SIG-M5 (cell line): ENCODE data around the gene TAF1B.

Source experiments
- DNase-seq: peaks from one replicate; lab custom pipeline; 2025; lab: John Stamatoyannopoulos, UW

TAF1B gene

GRCh38 chr2:9808334-9809063 is 34.8 kb upstream of the TAF1B start:
- no peak for DNase-seq

- DNase-seq: no peak
Observed at GRCh38 chr2:9809064-9809356, 34.3 kb upstream of the TAF1B start.

GRCh38 chr2:9809448-9810088 is 33.7 kb upstream of the TAF1B start:
- DNase-seq: no peak

GRCh38 chr2:9811216-9811615 is 32.1 kb upstream of the TAF1B start:
- no peak for DNase-seq

GRCh38 chr2:9811679-9812511 is 31.4 kb upstream of the TAF1B start:
- no peak for DNase-seq

GRCh38 chr2:9812945-9813311 is 30.3 kb upstream of the TAF1B start:
- DNase-seq: no peak

GRCh38 chr2:9813312-9814128 is 29.8 kb upstream of the TAF1B start:
- no peak for DNase-seq

- no peak for DNase-seq
Observed at GRCh38 chr2:9814129-9814868, 29.0 kb upstream of the TAF1B start.

GRCh38 chr2:9815076-9815475 is 28.2 kb upstream of the TAF1B start:
- no peak for DNase-seq

- no peak for DNase-seq
Observed at GRCh38 chr2:9815844-9816279, 27.4 kb upstream of the TAF1B start.

GRCh38 chr2:9818097-9818496 is 25.2 kb upstream of the TAF1B start:
- DNase-seq: no peak

- DNase-seq: no peak
Observed at GRCh38 chr2:9819551-9819950, 23.7 kb upstream of the TAF1B start.

GRCh38 chr2:9820020-9820973 is 23.0 kb upstream of the TAF1B start:
- no peak for DNase-seq

GRCh38 chr2:9821805-9822445 is 21.3 kb upstream of the TAF1B start:
- no peak for DNase-seq

GRCh38 chr2:9824441-9824840 is 18.8 kb upstream of the TAF1B start:
- DNase-seq: no peak

- DNase-seq: no peak
Observed at GRCh38 chr2:9824956-9825720, 18.1 kb upstream of the TAF1B start.

GRCh38 chr2:9826208-9826607 is 17.1 kb upstream of the TAF1B start:
- no peak for DNase-seq

GRCh38 chr2:9830685-9831410 is 12.4 kb upstream of the TAF1B start:
- no peak for DNase-seq
